ENCODE data around the gene SMAD3.
A peak's percentile ranks its signal among the peaks of the same experiment; 100 is the strongest.

SMAD3 gene

DNA sequence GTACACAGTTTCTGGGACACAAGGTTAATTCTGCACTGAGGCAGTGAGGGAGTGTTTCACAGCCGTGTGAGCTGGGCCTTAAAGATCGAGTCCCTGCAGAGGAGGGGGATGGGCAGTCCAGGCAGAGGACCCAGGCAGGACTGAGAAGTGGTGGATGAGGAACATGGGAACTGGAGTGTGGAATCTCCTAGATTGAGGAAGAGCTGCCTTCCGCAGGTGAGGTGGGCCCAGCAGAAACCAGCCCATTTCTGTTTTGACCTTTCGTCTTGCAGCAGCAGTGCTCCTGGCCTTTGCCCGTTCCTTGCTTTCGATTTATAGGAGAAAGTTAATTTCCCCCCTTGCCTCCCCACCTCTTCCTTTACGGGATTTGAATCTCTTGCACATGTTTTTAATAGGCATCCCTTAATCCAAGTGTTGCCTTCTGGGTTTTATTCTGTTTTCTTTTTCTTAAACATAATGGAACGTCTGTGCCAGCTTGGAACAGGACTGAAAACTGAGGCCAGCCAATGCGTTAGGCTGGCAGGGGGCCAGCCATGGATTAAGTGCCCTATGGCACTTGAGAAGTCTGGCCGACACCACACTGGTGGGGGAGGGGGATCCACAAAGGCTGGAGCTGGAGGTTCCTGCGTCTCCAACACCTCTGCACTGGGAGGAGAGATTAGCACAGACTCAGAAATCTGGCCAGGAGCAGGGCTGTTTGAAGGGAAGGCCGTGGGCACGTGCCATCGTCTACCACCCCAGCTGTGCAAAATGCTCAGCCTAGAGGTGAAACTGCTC, 111.0 kb downstream of the SMAD3 start:
- peak in 10 of 58 donors; percentile 16 to 38 (median 23) for DNase-seq

DNA sequence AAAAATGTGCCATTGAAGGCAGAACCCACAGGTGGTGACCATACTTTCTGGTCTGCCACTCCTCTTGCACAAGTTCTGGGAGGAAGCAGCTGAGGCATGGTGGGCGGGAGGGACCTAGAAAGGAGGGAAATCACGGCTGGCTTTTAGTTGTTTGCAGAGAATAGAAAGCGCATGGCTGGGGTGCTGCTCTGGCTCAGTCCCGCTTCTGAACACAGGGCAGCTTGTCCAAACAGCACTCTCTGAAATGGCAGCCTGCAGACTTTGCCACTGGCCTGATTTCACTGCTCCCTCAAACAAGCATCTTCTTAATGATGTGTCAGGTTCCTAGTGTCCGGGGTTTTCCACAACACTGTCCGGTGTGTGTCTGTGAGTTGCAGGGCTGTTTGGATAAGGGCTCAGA, 112.3 kb downstream of the SMAD3 start:
- DNase-seq, result no peak

DNA sequence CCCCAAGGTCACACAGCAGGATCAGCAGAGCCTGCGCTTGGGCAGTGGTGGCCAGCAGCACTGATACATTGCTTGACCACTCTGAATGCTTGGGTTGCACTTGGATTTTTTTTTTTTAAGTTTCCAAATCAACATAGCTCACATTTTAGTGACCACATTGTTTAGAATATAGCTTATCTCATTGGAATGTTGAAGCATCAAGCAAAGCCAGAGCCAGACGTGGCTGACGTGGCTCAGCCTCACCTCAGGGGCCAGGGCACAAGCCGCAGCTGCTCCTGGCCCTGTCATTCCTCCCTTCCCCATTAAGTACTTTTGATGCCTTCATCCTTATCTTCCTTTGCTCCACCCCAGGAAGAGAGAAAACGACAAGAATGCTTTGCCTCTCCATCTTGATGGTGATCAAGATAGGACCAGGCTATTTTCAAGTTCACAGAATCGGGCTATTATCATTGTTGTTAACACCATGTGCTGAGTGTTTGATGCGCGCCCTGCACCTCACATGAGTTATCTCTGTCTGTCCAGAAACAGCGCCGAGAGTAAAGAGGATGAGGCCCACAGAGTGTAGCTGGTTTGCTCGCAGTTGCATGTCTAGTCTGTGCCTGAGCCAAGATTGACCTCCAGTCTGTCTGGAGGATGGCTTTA, 113.3 kb downstream of the SMAD3 start:
- no peak for DNase-seq

DNA sequence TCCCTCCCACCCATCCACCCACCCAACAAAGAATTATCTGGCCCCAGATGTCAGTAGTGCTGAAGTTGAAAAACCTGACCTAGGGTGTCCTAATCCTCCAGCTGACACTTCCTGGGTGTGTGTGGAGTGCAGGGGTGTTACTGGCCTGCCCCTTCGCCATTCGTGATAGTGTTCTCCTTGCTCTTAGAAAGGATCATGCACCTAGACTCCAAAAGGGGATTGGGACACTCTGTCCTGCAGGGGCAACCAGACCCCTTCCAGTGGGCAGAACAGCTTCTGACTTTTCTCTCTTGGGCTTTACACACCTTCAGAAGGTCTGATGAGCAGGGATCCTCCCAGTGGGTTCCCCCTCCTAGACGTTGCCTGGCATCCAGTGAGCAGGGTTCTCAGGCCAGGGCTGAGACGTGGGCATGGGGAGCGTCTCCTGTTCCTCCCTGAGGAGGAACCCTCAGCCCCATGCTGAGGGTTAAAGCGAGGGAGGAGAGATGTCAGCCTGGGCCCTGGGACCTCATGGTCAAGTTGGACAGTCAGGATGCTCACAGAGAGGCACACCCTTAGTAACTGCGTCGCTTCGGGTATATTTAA, 114.1 kb downstream of the SMAD3 start:
- DNase-seq, result no peak

DNA sequence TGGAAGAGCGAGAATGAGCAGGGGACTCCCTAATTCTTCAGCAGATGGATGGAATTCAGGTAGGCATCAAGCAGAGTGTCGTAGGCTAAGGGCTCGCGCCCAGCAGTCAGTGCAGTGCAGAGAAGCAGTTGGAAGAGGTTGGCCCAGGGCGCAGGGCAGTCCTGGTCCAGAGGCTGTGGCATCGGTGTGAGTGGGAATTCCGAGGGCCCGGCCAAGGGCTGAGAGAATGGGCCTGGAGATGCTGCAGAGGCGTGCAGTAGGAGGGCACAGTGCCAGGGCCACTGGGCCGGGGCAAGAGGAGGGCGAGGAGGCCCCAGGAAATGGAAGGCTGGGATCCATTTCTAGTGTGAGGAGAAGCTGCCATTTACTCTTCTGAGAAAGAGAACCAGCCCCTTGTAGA, 114.6 kb downstream of the SMAD3 start:
- no peak for DNase-seq

DNA sequence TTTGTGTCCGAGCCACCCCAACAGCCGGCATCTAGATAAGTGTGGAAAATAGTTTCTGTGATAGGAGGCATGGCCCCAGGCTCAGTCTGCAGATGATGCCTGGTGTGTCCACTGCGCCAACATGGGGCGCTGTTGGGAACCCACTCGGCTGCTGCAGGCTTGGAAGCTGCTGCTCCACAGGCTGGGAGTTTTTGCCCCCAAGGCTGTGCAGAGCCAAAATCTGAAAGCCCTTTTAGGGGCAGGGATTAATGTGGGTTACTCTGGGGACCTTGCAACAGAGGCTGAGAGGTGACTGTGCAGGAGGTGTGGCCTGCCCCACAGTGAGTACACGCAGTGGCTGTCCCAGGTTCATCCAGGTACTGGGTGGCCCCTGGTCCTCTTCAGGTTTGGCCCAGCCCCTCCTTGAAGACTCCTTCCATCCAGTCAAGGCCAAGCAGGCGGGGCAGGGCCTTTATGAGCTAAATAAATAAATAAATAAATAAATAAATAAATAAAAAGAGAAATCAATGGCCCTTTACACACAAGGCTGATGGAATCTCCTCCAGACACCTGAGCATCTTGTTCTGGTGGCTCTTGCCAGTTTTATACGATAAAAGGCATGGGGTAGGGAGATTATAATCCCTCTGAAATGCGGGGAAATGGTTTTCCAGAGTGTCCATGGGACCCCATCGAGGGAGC, 115.3 kb downstream of the SMAD3 start:
- DNase-seq, result no peak

DNA sequence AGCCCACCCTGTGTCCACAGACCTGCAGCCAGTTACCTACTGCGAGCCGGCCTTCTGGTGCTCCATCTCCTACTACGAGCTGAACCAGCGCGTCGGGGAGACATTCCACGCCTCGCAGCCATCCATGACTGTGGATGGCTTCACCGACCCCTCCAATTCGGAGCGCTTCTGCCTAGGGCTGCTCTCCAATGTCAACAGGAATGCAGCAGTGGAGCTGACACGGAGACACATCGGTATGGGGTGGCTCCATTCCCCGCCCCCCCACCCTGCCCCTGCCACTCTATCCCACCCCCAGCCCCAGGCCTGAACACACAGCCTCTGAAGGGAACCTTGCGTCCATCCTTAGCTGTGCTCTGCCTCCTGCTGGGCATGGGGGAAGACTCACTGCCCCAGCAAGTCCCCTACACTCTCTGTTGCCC, 115.8 kb downstream of the SMAD3 start:
- no peak for DNase-seq

DNA sequence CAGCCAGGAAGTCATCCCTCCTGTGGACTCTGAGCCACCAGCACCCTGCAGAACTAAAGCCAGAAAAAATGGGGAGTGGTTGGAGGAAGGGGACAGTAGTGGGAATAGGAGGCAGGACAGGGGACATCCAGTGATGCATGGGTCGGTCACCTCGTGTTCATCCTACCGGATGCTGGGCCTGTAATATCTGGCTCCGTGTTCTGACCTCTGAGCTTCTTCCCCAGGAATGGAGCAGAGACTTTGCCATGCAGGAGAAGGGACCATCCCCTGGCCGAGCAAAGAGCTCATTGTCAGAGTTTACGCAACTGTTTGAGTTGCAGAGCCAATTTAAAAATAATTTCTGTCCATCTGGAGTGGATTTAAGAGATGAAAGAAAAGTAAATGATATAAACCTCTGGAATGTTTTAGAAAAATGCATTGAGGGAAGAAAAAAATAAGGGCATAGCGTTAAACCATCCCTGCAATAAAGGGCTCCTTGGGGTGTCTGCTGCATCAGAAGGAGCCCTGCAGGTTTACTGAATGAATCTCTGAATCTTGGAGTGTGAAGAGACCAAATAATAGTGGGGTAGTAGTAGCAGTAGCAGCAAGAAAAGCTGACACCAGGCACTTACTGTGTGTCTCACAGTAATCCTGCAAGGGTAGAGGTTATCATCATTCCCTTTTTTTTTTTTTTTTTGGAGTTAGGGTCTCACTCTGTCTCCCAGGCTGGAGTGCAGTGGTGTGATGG, 118.2 kb downstream of the SMAD3 start:
- DNase-seq, result no peak

DNA sequence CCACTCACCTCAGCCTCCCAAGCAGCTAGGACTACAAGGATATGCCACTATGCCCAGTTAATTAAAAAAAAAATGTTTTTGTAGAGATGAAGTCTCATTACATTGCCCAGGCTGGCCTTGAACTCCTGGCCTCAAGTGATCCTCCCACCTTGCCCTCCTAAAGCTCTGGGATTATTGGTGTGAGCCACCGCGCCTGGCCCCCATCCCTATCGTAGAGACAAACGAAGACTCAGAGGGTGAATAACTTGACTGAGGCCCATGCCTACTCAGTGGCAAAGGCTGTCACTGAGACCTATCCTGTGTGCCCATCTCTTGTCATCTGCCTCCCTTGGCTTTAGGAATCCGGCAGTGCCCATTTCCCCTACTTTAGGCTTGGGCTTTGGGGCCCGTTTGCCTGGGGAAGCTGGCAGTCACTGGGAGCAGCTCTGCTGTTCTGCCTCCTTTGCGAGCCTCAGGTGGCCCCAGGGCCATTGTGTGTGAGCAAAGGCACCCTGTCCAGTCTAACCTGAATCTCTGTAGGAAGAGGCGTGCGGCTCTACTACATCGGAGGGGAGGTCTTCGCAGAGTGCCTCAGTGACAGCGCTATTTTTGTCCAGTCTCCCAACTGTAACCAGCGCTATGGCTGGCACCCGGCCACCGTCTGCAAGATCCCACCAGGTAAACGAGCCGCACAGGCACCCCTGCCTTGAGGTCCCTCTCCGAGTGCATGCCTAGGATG, 119.0 kb downstream of the SMAD3 start:
- DNase-seq, result no peak

DNA sequence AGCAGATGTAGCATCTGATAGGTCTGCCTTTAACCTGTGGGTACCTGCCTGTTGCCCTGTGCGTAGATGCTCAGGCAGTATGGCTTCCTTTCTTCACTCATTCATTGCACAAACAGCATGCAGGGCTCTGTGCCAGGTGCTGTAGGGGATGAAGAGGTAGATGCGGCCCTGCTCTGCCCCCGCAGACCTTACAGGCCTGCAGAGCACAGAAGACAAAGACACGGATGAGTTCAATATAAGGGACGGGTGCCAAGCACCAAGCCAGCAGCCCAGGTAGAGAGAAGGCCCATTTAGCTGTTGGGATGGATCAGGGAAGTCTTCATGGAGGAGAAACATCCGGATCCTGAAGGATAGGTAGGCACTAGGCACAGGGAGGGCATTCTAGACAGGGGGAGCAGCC, 119.6 kb downstream of the SMAD3 start:
- DNase-seq, result no peak

DNA sequence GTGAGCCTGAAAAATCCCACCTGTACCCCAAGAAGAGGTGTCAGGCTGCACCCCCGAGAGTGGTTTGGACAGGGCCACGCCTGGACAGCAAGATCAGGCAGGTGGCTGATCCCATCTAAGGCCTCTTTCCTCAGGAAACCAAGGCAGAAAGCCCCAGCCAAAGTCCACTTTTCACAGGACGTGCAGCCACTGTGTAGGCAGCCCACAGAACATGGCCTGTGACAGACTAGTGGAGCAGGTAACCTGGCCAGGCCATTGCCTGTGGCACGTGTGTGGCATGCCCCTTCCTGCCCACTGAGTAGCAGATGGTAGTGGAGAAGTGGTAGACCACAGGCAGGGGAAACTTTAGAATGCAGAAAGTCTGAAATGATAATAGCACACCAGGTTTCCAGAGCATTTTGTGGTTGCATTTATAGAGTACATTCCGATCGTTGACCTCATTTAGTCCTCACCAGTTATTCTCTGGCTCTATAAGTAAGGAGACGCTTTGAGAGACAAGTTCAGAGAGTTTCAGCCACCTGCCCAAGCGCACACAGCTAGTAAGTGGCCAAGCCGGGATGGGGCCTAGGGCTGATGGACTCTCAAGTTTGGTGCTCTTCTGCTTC, 120.3 kb downstream of the SMAD3 start:
- DNase-seq, result no peak

DNA sequence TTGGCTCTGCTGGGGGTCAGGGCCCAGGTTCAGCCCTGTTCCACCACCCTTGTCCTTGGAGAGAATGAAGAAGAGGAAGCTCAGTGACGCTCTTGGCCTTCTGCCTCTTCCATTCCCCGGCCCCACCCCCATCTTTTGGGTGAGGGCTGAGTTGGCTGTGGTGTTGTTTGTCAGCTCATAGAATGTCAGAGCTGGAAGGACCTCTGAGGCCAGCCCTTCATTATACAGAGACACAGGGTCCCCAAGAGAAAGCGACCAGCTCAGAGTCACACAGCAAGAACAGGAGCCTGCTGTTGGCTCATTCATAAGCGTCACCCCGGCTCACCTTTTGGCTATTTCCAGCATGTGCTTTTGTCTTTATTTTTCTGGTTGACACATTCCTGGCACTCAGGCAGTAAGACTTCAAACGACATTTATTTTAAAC, 120.8 kb downstream of the SMAD3 start:
- peak in 10 of 58 donors; percentile 11 to 35 (median 22) for DNase-seq

DNA sequence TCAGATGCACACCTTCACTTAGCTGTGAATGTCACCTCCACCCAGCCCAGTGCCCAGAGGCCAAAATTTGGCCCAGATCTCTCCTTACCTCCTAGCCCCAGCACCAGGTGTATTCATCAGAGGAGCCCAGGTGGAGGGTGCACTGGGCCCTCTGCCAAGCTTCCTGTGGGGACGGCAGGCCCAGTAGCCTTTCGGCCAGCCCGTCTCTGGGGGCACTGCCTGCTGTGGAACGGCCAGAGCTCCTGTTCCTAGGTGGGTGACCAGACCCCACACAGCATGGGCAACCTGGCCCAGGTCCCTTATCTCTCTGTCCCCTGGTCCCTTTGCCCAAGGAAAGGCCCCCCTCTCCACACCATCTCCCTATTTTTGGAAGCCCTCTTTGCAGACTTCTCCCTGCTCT, 121.3 kb downstream of the SMAD3 start:
- no peak for DNase-seq

DNA sequence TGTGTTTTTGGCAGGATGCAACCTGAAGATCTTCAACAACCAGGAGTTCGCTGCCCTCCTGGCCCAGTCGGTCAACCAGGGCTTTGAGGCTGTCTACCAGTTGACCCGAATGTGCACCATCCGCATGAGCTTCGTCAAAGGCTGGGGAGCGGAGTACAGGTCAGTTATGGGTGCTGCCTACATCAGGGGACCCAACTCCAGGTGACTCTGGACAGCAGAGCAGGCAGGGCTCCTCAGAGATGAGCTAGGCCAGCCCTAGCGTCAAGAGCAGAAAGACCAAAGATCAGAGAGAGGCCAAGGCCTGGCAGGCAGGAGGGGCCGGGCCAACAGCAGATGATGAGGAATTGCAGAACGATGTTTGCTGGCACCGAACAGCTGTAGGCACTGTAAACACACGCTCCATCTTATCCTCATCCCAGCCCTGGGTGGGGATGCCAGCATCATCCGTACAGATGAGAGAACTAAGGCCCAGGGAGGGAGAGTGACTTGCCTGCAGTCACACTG, 122.0 kb downstream of the SMAD3 start:
- DNase-seq, result no peak

DNA sequence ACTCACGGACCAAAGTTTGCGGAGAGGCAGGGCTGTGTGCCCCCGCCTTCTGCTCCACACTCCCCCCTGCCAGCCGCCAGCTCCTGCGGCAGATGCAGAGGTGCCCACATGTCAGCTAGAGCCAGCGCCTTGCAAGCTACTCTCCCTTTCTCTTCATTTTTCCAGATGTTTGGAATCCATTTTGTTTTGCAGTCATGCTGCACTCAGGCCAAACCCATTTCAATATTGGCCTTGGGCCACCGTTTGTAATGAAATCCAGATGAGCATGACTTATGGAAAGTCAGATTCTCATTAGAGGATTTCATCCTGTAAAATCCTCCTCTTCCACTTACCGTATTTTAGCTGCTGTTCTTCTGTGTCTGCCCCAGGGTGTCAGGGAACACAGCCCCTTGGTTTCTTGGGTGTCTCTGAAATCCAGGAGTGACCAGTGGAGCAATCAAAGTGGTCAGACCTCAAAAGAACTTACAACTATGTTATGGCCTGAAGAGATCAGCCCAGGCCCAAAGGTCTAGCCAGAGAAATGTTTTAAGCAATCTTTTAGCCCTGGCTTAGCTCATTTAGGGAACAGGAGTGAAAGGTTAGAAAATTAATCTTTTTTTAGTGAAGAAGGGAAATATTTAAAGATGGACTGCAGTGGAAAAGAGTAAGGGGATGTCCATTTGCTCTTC, 123.3 kb downstream of the SMAD3 start:
- DNase-seq, result no peak

DNA sequence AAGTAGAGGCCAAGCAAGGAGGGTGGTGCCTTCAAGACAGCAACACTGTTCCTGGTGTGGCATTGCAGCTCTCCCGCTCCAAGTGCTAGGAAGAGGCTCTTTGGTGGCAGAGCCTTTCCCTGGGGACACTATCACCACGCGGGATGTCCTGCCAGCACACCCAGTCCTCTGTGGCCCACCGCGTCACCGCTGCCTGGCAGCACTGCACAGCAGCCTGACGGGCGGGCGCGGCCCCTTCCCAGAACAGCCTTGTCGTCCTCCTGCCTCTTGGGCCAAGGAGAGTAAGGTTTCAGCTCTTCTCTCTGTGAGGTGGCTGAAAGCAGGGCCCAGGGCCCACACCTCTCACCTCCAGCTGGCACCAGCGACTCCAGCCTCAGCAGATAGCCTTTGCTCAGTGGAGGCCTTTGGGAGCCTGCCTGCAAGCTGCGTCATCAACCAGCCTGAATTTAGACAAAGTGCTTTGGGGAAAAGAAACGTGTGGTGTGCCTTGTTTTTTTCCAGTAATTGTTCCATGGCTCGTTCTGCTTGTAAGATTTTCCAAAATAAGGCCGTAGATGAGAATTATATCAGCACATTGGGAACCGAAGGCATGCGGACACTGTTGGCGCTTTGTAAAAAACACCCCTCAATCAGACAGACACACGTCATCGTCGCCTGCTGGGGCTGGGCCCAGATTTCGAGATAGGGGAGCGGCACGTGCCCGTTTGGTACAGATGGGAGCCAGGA, 124.1 kb downstream of the SMAD3 start:
- peak in 1 of 58 donors; percentile 52 for DNase-seq

DNA sequence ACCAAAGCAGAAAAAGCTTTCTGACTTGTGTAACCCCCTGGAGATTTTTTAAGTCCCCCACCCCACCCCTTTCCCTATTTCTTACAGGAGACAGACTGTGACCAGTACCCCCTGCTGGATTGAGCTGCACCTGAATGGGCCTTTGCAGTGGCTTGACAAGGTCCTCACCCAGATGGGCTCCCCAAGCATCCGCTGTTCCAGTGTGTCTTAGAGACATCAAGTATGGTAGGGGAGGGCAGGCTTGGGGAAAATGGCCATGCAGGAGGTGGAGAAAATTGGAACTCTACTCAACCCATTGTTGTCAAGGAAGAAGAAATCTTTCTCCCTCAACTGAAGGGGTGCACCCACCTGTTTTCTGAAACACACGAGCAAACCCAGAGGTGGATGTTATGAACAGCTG, 124.9 kb downstream of the SMAD3 start:
- no peak for DNase-seq

DNA sequence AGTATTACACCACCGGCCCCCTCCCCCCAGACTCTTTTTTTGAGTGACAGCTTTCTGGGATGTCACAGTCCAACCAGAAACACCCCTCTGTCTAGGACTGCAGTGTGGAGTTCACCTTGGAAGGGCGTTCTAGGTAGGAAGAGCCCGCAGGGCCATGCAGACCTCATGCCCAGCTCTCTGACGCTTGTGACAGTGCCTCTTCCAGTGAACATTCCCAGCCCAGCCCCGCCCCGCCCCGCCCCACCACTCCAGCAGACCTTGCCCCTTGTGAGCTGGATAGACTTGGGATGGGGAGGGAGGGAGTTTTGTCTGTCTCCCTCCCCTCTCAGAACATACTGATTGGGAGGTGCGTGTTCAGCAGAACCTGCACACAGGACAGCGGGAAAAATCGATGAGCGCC, 125.4 kb downstream of the SMAD3 start:
- no peak for DNase-seq

Measured in anterior cingulate cortex (tissue), 58 donors.